Epithelial cell of alveolus of lung (primary cell): ENCODE results near the gene PDK2. TPM values are rescaled to one million over a fixed set of nuclear protein-coding genes. Genes with fewer than 3 reads are reported as not detected.

Source experiments
- total RNA-seq: library from RNA; depleted of rRNA; stranded (reverse); fragments of >200 nt; gene quantifications from 2 replicates; pipeline ENCODE4 v1.2.1, GENCODE V29; 2015

Gene PDK2
- total RNA-seq, result 19.8 and 28.4 TPM in 2 replicates

GRCh38 chr17:50094753-50095619, at the start of gene PDK2:
PDK2 (plus strand) TSS chr17:50095351; CDS start chr17:50095436, 85 bp downstream.

GRCh38 chr17:50055426-50056216, 39.5 kb upstream of the PDK2 start, which contains the start of gene ITGA3:
ITGA3 (plus strand) TSS chr17:50056110; CDS start chr17:50056440, 330 bp downstream.

GRCh38 chr17:50129728-50130558, 34.8 kb downstream of the PDK2 start, which contains the start of gene SAMD14:
SAMD14 (minus strand) TSS chr17:50130160; CDS start chr17:50124959, 5,201 bp downstream.

GRCh38 chr17:50150354-50151040, 55.3 kb downstream of the PDK2 start, which contains the start of gene PPP1R9B:
PPP1R9B (minus strand) TSS chr17:50150677; CDS start chr17:50150513, 164 bp downstream.

Other genes with a start within 250 kb of the PDK2 start
- gene TAC4, start 247.3 kb upstream of the PDK2 start, total RNA-seq, result not detected in 2 replicates
- gene DLX4, start 126.2 kb upstream of the PDK2 start, total RNA-seq, result not detected in 2 replicates
- gene DLX3, start 100.1 kb upstream of the PDK2 start, total RNA-seq, result not detected in 2 replicates
- 21.9 and 163 TPM in 2 replicates for gene ITGA3, start 39.2 kb upstream of the PDK2 start, total RNA-seq
- gene SAMD14, start 34.8 kb downstream of the PDK2 start, total RNA-seq, result 7.4 and 10.7 TPM in 2 replicates
- 31.7 and 41.8 TPM in 2 replicates for gene PPP1R9B, start 55.3 kb downstream of the PDK2 start, total RNA-seq
- gene SGCA, start 70.7 kb downstream of the PDK2 start, total RNA-seq, result 0.32 TPM in 1 of 2 replicates, not detected in the other
- 2,527 and 2,573 TPM in 2 replicates for gene COL1A1, start 106.3 kb downstream of the PDK2 start, total RNA-seq
- gene TMEM92, start 179.1 kb downstream of the PDK2 start, total RNA-seq, result 0.16 and 1.4 TPM in 2 replicates